ENCODE results near the gene LRPAP1.
"Not testable (repeated sequence)": the region's sequence is repeated elsewhere in the genome, so short reads cannot be mapped to it uniquely, and the experiment has no call there.

The LRPAP1 gene, protein sequence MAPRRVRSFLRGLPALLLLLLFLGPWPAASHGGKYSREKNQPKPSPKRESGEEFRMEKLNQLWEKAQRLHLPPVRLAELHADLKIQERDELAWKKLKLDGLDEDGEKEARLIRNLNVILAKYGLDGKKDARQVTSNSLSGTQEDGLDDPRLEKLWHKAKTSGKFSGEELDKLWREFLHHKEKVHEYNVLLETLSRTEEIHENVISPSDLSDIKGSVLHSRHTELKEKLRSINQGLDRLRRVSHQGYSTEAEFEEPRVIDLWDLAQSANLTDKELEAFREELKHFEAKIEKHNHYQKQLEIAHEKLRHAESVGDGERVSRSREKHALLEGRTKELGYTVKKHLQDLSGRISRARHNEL

DNA sequence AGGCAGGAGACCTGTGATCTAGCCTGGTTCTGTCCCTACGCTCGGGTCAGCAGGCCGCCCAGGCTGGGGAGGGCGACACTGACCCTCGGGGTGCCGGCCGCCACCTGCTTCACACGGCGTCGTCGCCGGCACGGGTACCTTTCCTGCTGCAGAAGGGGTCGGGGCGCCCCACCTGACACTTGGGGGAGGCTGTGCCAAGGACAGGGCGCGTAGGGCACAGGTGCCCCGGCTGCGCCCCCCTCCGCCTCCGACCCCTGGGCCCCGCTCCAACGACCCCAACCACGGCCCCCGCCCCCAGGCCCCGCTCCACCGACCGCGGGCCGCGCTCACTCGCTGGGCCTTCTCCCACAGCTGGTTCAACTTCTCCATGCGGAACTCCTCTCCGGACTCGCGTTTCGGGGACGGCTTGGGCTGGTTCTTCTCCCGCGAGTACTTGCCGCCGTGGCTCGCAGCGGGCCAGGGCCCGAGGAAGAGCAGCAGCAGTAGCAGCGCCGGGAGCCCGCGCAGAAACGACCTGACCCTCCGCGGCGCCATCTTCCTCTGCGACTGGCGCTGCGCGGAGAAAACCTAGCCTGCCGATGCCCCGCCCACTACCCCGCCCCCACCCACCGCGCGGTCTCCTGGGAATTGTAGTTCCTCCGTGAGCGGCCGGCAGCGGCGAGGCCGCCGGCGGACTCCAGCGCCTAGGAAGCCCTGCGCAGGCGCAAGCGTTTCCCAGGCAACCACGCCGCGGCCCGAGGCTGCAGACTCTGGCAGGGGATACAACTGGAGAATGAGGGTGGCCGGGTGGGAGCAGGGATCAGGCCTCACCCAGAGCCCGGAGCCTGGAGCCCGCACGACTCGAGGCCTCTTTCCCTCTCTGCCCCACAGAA, at the start of gene LRPAP1:
Gene LRPAP1 (minus strand): TSS at position 544 of the 872 bp plus-strand sequence. CDS start 10 bp downstream, at position 534.
- no peaks in the 10 kb centered on the region for H3K27me3 ChIP-seq (ENCODE audit: control insufficient read depth in 1 of 2, insufficient read depth in 2 of 2, low read length in 2 of 2)
- H3K36me3 ChIP-seq (ENCODE audit: control insufficient read depth in 2 of 2, insufficient read depth in 2 of 2, low read length in 2 of 2): peaks cover 0 to 5% of the 10 kb centered on the region in 2 donors
- H3K4me3 ChIP-seq (ENCODE audit: low read length in 2 of 2): peak within 1 kb of the TSS; percentile 81 to 93
- H3K27ac ChIP-seq (ENCODE audit: low read length): peak within 1 kb of the TSS; percentile 41
- no peaks in the 10 kb centered on the region for H3K9me3 ChIP-seq (ENCODE audit: control insufficient read depth in 2 of 2, low read length in 2 of 2)
- H3K4me1 ChIP-seq (ENCODE audit: control insufficient read depth, insufficient read depth, low read length): peaks cover 29% of the 10 kb centered on the region
- peak within 1 kb of the TSS; percentile 77 to 80 for H3K9ac ChIP-seq (ENCODE audit: low read length in 2 of 2)

- not testable (repeated sequence) for H3K36me3 ChIP-seq (ENCODE audit: control insufficient read depth in 2 of 2, insufficient read depth in 2 of 2, low read length in 2 of 2); H3K9me3 ChIP-seq (ENCODE audit: control insufficient read depth in 2 of 2, low read length in 2 of 2); H3K27me3 ChIP-seq (ENCODE audit: control insufficient read depth in 1 of 2, insufficient read depth in 2 of 2, low read length in 2 of 2); H3K27ac ChIP-seq (ENCODE audit: low read length); H3K9ac ChIP-seq (ENCODE audit: low read length in 2 of 2); H3K4me1 ChIP-seq (ENCODE audit: control insufficient read depth, insufficient read depth, low read length); H3K4me3 ChIP-seq (ENCODE audit: low read length in 2 of 2)
These were observed 49.3 kb upstream of the LRPAP1 start for GRCh38 chr4:3581334-3582090.

GRCh38 chr4:3580859-3581258, 48.6 kb upstream of the LRPAP1 start:
- H3K9me3 ChIP-seq (ENCODE audit: control insufficient read depth in 2 of 2, low read length in 2 of 2); H3K9ac ChIP-seq (ENCODE audit: low read length in 2 of 2); H3K27me3 ChIP-seq (ENCODE audit: control insufficient read depth in 1 of 2, insufficient read depth in 2 of 2, low read length in 2 of 2); H3K4me1 ChIP-seq (ENCODE audit: control insufficient read depth, insufficient read depth, low read length); H3K36me3 ChIP-seq (ENCODE audit: control insufficient read depth in 2 of 2, insufficient read depth in 2 of 2, low read length in 2 of 2); H3K27ac ChIP-seq (ENCODE audit: low read length); H3K4me3 ChIP-seq (ENCODE audit: low read length in 2 of 2): not testable (repeated sequence)

GRCh38 chr4:3578527-3579144, 46.4 kb upstream of the LRPAP1 start:
- not testable (repeated sequence) for H3K4me1 ChIP-seq (ENCODE audit: control insufficient read depth, insufficient read depth, low read length); H3K4me3 ChIP-seq (ENCODE audit: low read length in 2 of 2); H3K9ac ChIP-seq (ENCODE audit: low read length in 2 of 2); H3K27me3 ChIP-seq (ENCODE audit: control insufficient read depth in 1 of 2, insufficient read depth in 2 of 2, low read length in 2 of 2); H3K9me3 ChIP-seq (ENCODE audit: control insufficient read depth in 2 of 2, low read length in 2 of 2); H3K27ac ChIP-seq (ENCODE audit: low read length); H3K36me3 ChIP-seq (ENCODE audit: control insufficient read depth in 2 of 2, insufficient read depth in 2 of 2, low read length in 2 of 2)

- H3K36me3 ChIP-seq (ENCODE audit: control insufficient read depth in 2 of 2, insufficient read depth in 2 of 2, low read length in 2 of 2); H3K9me3 ChIP-seq (ENCODE audit: control insufficient read depth in 2 of 2, low read length in 2 of 2); H3K4me1 ChIP-seq (ENCODE audit: control insufficient read depth, insufficient read depth, low read length); H3K4me3 ChIP-seq (ENCODE audit: low read length in 2 of 2); H3K27ac ChIP-seq (ENCODE audit: low read length); H3K27me3 ChIP-seq (ENCODE audit: control insufficient read depth in 1 of 2, insufficient read depth in 2 of 2, low read length in 2 of 2); H3K9ac ChIP-seq (ENCODE audit: low read length in 2 of 2): not testable (repeated sequence)
These were observed 45.8 kb upstream of the LRPAP1 start for GRCh38 chr4:3578052-3578451.

- not testable (repeated sequence) for H3K36me3 ChIP-seq (ENCODE audit: control insufficient read depth in 2 of 2, insufficient read depth in 2 of 2, low read length in 2 of 2); H3K9ac ChIP-seq (ENCODE audit: low read length in 2 of 2); H3K9me3 ChIP-seq (ENCODE audit: control insufficient read depth in 2 of 2, low read length in 2 of 2); H3K27me3 ChIP-seq (ENCODE audit: control insufficient read depth in 1 of 2, insufficient read depth in 2 of 2, low read length in 2 of 2); H3K4me1 ChIP-seq (ENCODE audit: control insufficient read depth, insufficient read depth, low read length); H3K4me3 ChIP-seq (ENCODE audit: low read length in 2 of 2); H3K27ac ChIP-seq (ENCODE audit: low read length)
These were observed 45.1 kb upstream of the LRPAP1 start for GRCh38 chr4:3577208-3577892.

- H3K9me3 ChIP-seq (ENCODE audit: control insufficient read depth in 2 of 2, low read length in 2 of 2); H3K9ac ChIP-seq (ENCODE audit: low read length in 2 of 2); H3K36me3 ChIP-seq (ENCODE audit: control insufficient read depth in 2 of 2, insufficient read depth in 2 of 2, low read length in 2 of 2); H3K4me3 ChIP-seq (ENCODE audit: low read length in 2 of 2); H3K27me3 ChIP-seq (ENCODE audit: control insufficient read depth in 1 of 2, insufficient read depth in 2 of 2, low read length in 2 of 2); H3K27ac ChIP-seq (ENCODE audit: low read length); H3K4me1 ChIP-seq (ENCODE audit: control insufficient read depth, insufficient read depth, low read length): not testable (repeated sequence)
These were observed 44.4 kb upstream of the LRPAP1 start for GRCh38 chr4:3576533-3577207.

GRCh38 chr4:3575426-3576369, 43.5 kb upstream of the LRPAP1 start:
- H3K4me1 ChIP-seq (ENCODE audit: control insufficient read depth, insufficient read depth, low read length); H3K27me3 ChIP-seq (ENCODE audit: control insufficient read depth in 1 of 2, insufficient read depth in 2 of 2, low read length in 2 of 2); H3K9me3 ChIP-seq (ENCODE audit: control insufficient read depth in 2 of 2, low read length in 2 of 2); H3K27ac ChIP-seq (ENCODE audit: low read length); H3K9ac ChIP-seq (ENCODE audit: low read length in 2 of 2); H3K36me3 ChIP-seq (ENCODE audit: control insufficient read depth in 2 of 2, insufficient read depth in 2 of 2, low read length in 2 of 2); H3K4me3 ChIP-seq (ENCODE audit: low read length in 2 of 2): not testable (repeated sequence)

DNA sequence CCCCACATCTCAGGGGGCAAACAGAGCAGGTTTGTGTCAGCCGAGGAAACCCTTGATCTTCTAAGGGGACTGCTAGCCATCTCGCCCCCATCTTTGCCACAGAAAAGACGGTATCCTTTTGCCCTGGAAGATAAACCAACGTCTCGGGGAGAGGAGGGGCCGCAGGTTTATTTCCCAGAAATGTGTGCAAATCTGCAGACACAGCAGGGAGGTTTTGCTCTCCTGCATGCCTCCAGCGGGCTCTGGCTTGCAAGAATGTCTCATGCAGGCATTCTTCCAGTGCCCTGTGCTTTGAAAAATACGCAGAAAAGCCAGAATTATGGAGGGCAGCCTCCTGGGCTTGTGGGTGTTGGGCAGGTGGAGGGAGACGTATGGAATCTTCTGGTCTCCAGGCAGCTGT, 42.6 kb upstream of the LRPAP1 start:
- H3K36me3 ChIP-seq (ENCODE audit: control insufficient read depth in 2 of 2, insufficient read depth in 2 of 2, low read length in 2 of 2); H3K27me3 ChIP-seq (ENCODE audit: control insufficient read depth in 1 of 2, insufficient read depth in 2 of 2, low read length in 2 of 2); H3K4me3 ChIP-seq (ENCODE audit: low read length in 2 of 2); H3K9me3 ChIP-seq (ENCODE audit: control insufficient read depth in 2 of 2, low read length in 2 of 2); H3K4me1 ChIP-seq (ENCODE audit: control insufficient read depth, insufficient read depth, low read length); H3K9ac ChIP-seq (ENCODE audit: low read length in 2 of 2); H3K27ac ChIP-seq (ENCODE audit: low read length): not testable (repeated sequence)

All from stomach smooth muscle (tissue), 2 donors.